HepG2 (cell line): ENCODE results near the gene FAAP20. TPM values are rescaled to one million over a fixed set of nuclear protein-coding genes. Genes with fewer than 3 reads are reported as not detected.
A peak's percentile ranks its signal among the peaks of the same experiment; 100 is the strongest.

Experiments
- ELF3 ChIP-seq: IDR thresholded peaks from 2 replicates; pipeline ENCODE4 v1.6.1; 2016; ENCODE audit warnings: missing genetic modification reagents, missing compliant biosample characterization
- FOXA3 ChIP-seq: IDR thresholded peaks from 2 replicates; pipeline ENCODE4 v1.6.1; 2016; ENCODE audit warnings: missing genetic modification reagents, missing compliant biosample characterization
- GLMP ChIP-seq: sonication (generic); formaldehyde crosslinking; IDR thresholded peaks from 2 replicates; pipeline ENCODE4 v1.9.0; 2021; ENCODE audit warnings: missing genetic modification reagents, mild to moderate bottlenecking, borderline replicate concordance
- JUND ChIP-seq: sonication (generic); formaldehyde crosslinking; IDR thresholded peaks from 2 replicates; pipeline ENCODE4 v1.8.0; 2022; ENCODE audit warnings: mild to moderate bottlenecking, missing genetic modification reagents
- KDM6A ChIP-seq: IDR thresholded peaks from 2 replicates; pipeline ENCODE4 v1.6.1; 2016; ENCODE audit warnings: low read depth
- PRDM10 ChIP-seq: sonication (generic); formaldehyde crosslinking; IDR thresholded peaks from 2 replicates; pipeline ENCODE4 v1.4.0; 2020; ENCODE audit warnings: low read depth, missing genetic modification reagents
- REL ChIP-seq: sonication (generic); formaldehyde crosslinking; conservative IDR thresholded peaks from 2 replicates; pipeline ENCODE4 v1.8.0; 2022; ENCODE audit warnings: mild to moderate bottlenecking, missing genetic modification reagents, moderate library complexity
- RNF2 ChIP-seq: fragments of 450-650 bp; conservative IDR thresholded peaks from 2 replicates; pipeline ENCODE4 v1.6.1; 2016; ENCODE audit warnings: low read depth
- SIN3B ChIP-seq: fragments of 150-350 bp; IDR thresholded peaks from 2 replicates; pipeline ENCODE4 v1.6.1; 2014; ENCODE audit warnings: low read length
- TMF1 ChIP-seq: sonication (generic); formaldehyde crosslinking; IDR thresholded peaks from 2 replicates; pipeline ENCODE4 v1.8.1; 2022; ENCODE audit warnings: low read depth, missing genetic modification reagents
- ZFP37 ChIP-seq: sonication (generic); formaldehyde crosslinking; IDR thresholded peaks from 2 replicates; pipeline ENCODE4 v1.4.0; 2020; ENCODE audit warnings: missing genetic modification reagents, borderline replicate concordance
- ZNF34 ChIP-seq: sonication (generic); formaldehyde crosslinking; IDR thresholded peaks from 2 replicates; pipeline ENCODE4 v1.4.0; 2020; ENCODE audit warnings: mild to moderate bottlenecking, missing genetic modification reagents, borderline replicate concordance
- ZNF563 ChIP-seq: sonication (generic); formaldehyde crosslinking; IDR thresholded peaks from 2 replicates; pipeline ENCODE4 v1.8.0; 2022; ENCODE audit warnings: mild to moderate bottlenecking, moderate library complexity, missing genetic modification reagents
- ZNF639 ChIP-seq: conservative IDR thresholded peaks from 2 replicates; pipeline ENCODE4 v1.6.1; 2018; ENCODE audit warnings: missing genetic modification reagents
- polyA plus RNA-seq, 8 experiments: library from polyadenylated mRNA; depleted of rRNA in 3 of 8; stranded (reverse) in 7 of 8; unstranded in 1 of 8; fragments of >200 nt; fragmentation: Illumina TruSeq in 4 of 8; extraction: Trizol in 4 of 8; gene quantifications; 2 replicates each; pipeline versions ENCODE4 v1.2.1 to v1.2.3, GENCODE V29; 2011 to 2016; ENCODE audit warnings: low read depth in 4 of 8, missing spikeins in 1 of 8, mixed read lengths in 1 of 8; ENCODE audit not compliant: insufficient read depth in 1 of 8
- total RNA-seq, 5 experiments: library from RNA; depleted of rRNA; stranded (reverse); fragments of >200 nt; fragmentation: Illumina TruSeq; extraction: Trizol; gene quantifications; 2 replicates each; pipeline ENCODE4 v1.2.3, GENCODE V29; 2016; ENCODE audit warnings: low read depth in 1 of 5
- TF ChIP-seq, protein P1 (sequence below): sonication (generic); formaldehyde crosslinking; IDR thresholded peaks from 2 replicates; pipeline ENCODE4 v1.4.0; 2020; ENCODE audit warnings: missing genetic modification reagents
- TF ChIP-seq, protein P2 (sequence below): IDR thresholded peaks from 2 replicates; pipeline ENCODE4 v1.6.1; 2016; ENCODE audit warnings: mild to moderate bottlenecking, missing biosample characterization, missing genetic modification reagents

FAAP20 gene
- total and polyA plus RNA-seq, 2 of the 13 experiments (the other 11 are each of a cell fraction or from before 2014, with no cell fraction given) = 9.6 to 10.8 TPM

GRCh38 chr1:2208309-2209239 is 14.0 kb upstream of the FAAP20 start (continued):
- TF ChIP-seq ZNF34 (CRISPR knock-in tag) (no peak; the same call in 1 of the 2 replicates), ELF3 (CRISPR knock-in tag) (peak; percentile 33), ZNF639 (CRISPR knock-in tag) (peak; percentile 55; the same call in 1 of the 2 replicates), ZFP37 (no peak), RNF2 (no peak), SIN3B (no peak), REL (no peak), FOXA3 (CRISPR knock-in tag) (peak; percentile 59), ZNF563 (CRISPR knock-in tag) (no peak), TMF1 (CRISPR knock-in tag) (no peak), PRDM10 (CRISPR knock-in tag) (peak; percentile 87), JUND (no peak; the same call in 1 of the 2 replicates), GLMP (CRISPR knock-in tag) (no peak), KDM6A (CRISPR knock-in tag) (peak; percentile 38)
- TF ChIP-seq, protein P1, sequence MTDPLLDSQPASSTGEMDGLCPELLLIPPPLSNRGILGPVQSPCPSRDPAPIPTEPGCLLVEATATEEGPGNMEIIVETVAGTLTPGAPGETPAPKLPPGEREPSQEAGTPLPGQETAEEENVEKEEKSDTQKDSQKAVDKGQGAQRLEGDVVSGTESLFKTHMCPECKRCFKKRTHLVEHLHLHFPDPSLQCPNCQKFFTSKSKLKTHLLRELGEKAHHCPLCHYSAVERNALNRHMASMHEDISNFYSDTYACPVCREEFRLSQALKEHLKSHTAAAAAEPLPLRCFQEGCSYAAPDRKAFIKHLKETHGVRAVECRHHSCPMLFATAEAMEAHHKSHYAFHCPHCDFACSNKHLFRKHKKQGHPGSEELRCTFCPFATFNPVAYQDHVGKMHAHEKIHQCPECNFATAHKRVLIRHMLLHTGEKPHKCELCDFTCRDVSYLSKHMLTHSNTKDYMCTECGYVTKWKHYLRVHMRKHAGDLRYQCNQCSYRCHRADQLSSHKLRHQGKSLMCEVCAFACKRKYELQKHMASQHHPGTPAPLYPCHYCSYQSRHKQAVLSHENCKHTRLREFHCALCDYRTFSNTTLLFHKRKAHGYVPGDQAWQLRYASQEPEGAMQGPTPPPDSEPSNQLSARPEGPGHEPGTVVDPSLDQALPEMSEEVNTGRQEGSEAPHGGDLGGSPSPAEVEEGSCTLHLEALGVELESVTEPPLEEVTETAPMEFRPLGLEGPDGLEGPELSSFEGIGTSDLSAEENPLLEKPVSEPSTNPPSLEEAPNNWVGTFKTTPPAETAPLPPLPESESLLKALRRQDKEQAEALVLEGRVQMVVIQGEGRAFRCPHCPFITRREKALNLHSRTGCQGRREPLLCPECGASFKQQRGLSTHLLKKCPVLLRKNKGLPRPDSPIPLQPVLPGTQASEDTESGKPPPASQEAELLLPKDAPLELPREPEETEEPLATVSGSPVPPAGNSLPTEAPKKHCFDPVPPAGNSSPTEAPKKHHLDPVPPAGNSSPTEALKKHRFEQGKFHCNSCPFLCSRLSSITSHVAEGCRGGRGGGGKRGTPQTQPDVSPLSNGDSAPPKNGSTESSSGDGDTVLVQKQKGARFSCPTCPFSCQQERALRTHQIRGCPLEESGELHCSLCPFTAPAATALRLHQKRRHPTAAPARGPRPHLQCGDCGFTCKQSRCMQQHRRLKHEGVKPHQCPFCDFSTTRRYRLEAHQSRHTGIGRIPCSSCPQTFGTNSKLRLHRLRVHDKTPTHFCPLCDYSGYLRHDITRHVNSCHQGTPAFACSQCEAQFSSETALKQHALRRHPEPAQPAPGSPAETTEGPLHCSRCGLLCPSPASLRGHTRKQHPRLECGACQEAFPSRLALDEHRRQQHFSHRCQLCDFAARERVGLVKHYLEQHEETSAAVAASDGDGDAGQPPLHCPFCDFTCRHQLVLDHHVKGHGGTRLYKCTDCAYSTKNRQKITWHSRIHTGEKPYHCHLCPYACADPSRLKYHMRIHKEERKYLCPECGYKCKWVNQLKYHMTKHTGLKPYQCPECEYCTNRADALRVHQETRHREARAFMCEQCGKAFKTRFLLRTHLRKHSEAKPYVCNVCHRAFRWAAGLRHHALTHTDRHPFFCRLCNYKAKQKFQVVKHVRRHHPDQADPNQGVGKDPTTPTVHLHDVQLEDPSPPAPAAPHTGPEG (CRISPR knock-in tag) = no peak
- TF ChIP-seq, protein P2, sequence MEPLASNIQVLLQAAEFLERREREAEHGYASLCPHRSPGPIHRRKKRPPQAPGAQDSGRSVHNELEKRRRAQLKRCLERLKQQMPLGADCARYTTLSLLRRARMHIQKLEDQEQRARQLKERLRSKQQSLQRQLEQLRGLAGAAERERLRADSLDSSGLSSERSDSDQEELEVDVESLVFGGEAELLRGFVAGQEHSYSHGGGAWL (CRISPR knock-in tag) = no peak
